Measurements from ENCODE around the gene RPL22.

The RPL22 gene

GRCh38 chr1:6150006-6150938 lies 49.1 kb downstream of the RPL22 start:
- DNase-seq = no peak

GRCh38 chr1:6149597-6149996 lies 49.8 kb downstream of the RPL22 start:
- no peak for DNase-seq

GRCh38 chr1:6148497-6149241 lies 50.7 kb downstream of the RPL22 start:
- DNase-seq = no peak

GRCh38 chr1:6145864-6146410 lies 53.5 kb downstream of the RPL22 start:
- no peak for DNase-seq

GRCh38 chr1:6145396-6145750 lies 54.0 kb downstream of the RPL22 start:
- no peak for DNase-seq

- DNase-seq = no peak
These were observed 54.6 kb downstream of the RPL22 start for GRCh38 chr1:6144647-6145395.

GRCh38 chr1:6144175-6144574 lies 55.2 kb downstream of the RPL22 start:
- no peak for DNase-seq

GRCh38 chr1:6143395-6143794 lies 56.0 kb downstream of the RPL22 start:
- no peak for DNase-seq

- DNase-seq = no peak
These were observed 56.7 kb downstream of the RPL22 start for GRCh38 chr1:6142734-6143133.

- no peak for DNase-seq
These were observed 57.3 kb downstream of the RPL22 start for GRCh38 chr1:6142036-6142621.

- DNase-seq = no peak
These were observed 57.8 kb downstream of the RPL22 start for GRCh38 chr1:6141592-6141991.

- DNase-seq = no peak
These were observed 59.0 kb downstream of the RPL22 start for GRCh38 chr1:6140413-6140812.

- no peak for DNase-seq
These were observed 61.6 kb downstream of the RPL22 start for GRCh38 chr1:6137758-6138157.

- no peak for DNase-seq
These were observed 62.7 kb downstream of the RPL22 start for GRCh38 chr1:6136516-6137220.
